ENCODE data around the gene LNX1.

DNA sequence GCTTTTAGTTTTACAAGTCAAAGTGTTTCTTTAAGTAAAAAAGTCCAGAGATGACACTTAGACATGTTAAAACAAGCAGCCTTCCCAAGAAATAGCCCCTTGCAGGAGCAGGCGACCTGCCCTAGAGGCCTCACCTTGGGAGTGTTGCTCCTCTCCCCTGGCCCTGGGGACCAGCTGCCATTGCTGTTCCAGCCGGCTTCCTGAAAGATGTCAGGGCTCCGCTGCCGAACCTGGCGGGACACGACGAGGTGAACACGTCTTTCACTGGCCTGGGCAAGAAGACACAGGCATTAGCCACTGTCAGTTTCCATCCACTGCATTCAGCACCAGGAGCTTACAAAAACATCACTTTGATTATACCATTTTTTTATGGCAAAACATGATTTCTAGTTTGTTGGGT, 109.7 kb downstream of the LNX1 start:
- TF ChIP-seq EZH2 (IDR thresholded peaks at IDR 0.05; ENCODE audit: insufficient read depth, poor library complexity, severe bottlenecking) (no peak), EZH2phosphoT487 (IDR thresholded peaks at IDR 0.05; ENCODE audit: insufficient read depth, low read depth) (no peak)
